ENCODE measurements around the gene STAT3. TPM values are rescaled to one million over a fixed set of nuclear protein-coding genes. Genes with fewer than 3 reads are reported as not detected.
A peak's percentile ranks its signal among the peaks of the same experiment; 100 is the strongest.

STAT3 gene
- total and polyA plus RNA-seq, 2 of the 13 experiments (the other 11 are each of a cell fraction or from before 2014, with no cell fraction given), result 61.8 to 62.4 TPM

GRCh38 chr17:42287977-42288802 lies 100.1 kb downstream of the STAT3 start, which contains the start of gene STAT5A (continued):
- TF ChIP-seq HOXA9 (CRISPR knock-in tag; IDR thresholded peaks at IDR 0.05; ENCODE audit: borderline replicate concordance) (peak; percentile 65; the same call in 1 of the 2 replicates), ZNF142 (CRISPR knock-in tag; IDR thresholded peaks at IDR 0.05) (peak; percentile 72; the same call in 1 of the 2 replicates), SRY (CRISPR knock-in tag; IDR thresholded peaks at IDR 0.05) (peak; percentile 14; the same call in 1 of the 2 replicates), ZNF713 (CRISPR knock-in tag; IDR thresholded peaks at IDR 0.05) (no peak), ZFP90 (CRISPR knock-in tag; IDR thresholded peaks at IDR 0.05; ENCODE audit: borderline replicate concordance) (peak; percentile 12; the same call in 1 of the 2 replicates), ZNF687 (CRISPR knock-in tag; IDR thresholded peaks at IDR 0.05) (peak; percentile 68; the same call in 1 of the 2 replicates), ZNF784 (CRISPR knock-in tag; IDR thresholded peaks at IDR 0.05; ENCODE audit: borderline replicate concordance) (0 out of 2 replicates have a peak, but pooled peaks have one; percentile 63), E2F2 (CRISPR knock-in tag; IDR thresholded peaks at IDR 0.05; ENCODE audit: borderline replicate concordance) (no peak), ZNF878 (CRISPR knock-in tag; IDR thresholded peaks at IDR 0.05) (no peak), ZNF766 (CRISPR knock-in tag; IDR thresholded peaks at IDR 0.05; ENCODE audit: borderline replicate concordance) (no peak), REL (CRISPR knock-in tag; conservative IDR thresholded peaks at IDR 0.05) (peak; percentile 81), XRCC5 (optimal IDR thresholded peaks at IDR 0.05; ENCODE audit: low read length) (no peak), ZNF788 (CRISPR knock-in tag; IDR thresholded peaks at IDR 0.05; ENCODE audit: borderline replicate concordance) (0 out of 2 replicates have a peak, but pooled peaks have one; percentile 34), SNAPC2 (CRISPR knock-in tag; IDR thresholded peaks at IDR 0.05) (no peak)
